Nephron (organoid): ENCODE results near the gene ACTR8.

Experiments
- H3K27ac Mint-ChIP-seq, 3 experiments: 2 replicates each; pipeline ENCODE4 v1.8.0; 2020; ENCODE audit warnings: mixed read lengths in 3 of 3, mild to moderate bottlenecking in 2 of 3, moderate library complexity in 1 of 3
- H3K27me3 Mint-ChIP-seq: 2 replicates; pipeline ENCODE4 v1.8.0; 2021; ENCODE audit warnings: low read depth, mild to moderate bottlenecking, moderate library complexity, mixed read lengths
- H3K36me3 Mint-ChIP-seq: 2 replicates; pipeline ENCODE4 v1.8.0; 2020; ENCODE audit warnings: low read depth, mixed read lengths
- H3K4me1 Mint-ChIP-seq: 2 replicates; pipeline ENCODE4 v1.8.0; 2020; ENCODE audit warnings: mixed read lengths
- H3K4me3 Mint-ChIP-seq, 3 experiments: 2 replicates each; pipeline ENCODE4 v1.8.0; 2020; ENCODE audit warnings: mild to moderate bottlenecking in 3 of 3, mixed read lengths in 3 of 3, moderate library complexity in 2 of 3
- H3K9me3 Mint-ChIP-seq: 2 replicates; pipeline ENCODE4 v1.8.0; 2020; ENCODE audit warnings: mixed read lengths
- TF ChIP-seq, protein P1 (sequence below), 3 experiments: fragments of 200-600 bp; sonication (generic); IDR thresholded peaks; one replicate each; pipeline ENCODE4 v1.5.0; 2021; ENCODE audit warnings: antibody characterized with exemption in 3 of 3; ENCODE audit not compliant: unreplicated experiment in 3 of 3

The ACTR8 gene

DNA sequence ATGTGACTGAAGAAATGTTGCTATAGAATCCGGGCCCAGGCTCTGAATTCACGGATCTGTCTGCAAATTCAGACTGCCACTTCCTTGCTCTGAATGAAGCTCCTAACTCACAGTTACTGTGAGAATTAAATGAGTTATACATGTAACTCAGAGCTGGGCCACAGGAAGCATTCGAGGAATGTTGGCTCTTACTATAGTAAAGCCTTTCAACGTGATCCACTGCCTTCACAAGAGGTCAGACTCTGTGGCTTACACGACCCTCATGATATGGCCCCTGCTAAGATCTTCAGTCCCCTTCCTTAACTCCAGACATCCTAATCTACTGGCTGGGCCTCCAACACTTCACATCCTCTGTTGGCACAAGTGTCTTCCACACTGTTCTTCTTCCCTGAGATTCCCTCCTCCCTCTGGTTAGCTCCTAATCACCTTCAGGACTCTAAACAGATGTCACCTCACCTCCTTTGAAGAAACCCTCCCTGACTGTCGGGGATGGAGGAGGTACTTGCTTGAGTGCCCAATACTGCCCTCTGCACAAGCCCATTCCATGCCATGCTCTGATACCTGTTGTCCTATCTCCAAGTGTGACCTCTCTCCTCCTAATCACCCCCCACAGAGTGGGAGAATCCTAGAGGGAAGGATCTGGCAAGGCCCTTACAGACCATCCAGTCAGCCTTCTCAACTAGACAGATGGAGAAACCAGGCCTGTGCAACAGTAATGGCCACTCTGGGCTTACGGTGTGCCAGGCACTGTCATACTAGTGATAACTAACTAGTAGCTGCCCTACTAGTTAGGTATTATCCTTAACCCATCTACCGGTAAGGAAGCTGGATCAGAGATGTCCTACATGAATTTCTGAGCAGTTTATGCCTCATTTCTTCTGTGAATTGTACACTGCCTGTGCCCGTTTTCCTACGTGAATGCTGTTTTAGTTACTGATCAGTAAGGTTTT lies 1.3 kb downstream of the ACTR8 start:
- TF ChIP-seq, protein P1, sequence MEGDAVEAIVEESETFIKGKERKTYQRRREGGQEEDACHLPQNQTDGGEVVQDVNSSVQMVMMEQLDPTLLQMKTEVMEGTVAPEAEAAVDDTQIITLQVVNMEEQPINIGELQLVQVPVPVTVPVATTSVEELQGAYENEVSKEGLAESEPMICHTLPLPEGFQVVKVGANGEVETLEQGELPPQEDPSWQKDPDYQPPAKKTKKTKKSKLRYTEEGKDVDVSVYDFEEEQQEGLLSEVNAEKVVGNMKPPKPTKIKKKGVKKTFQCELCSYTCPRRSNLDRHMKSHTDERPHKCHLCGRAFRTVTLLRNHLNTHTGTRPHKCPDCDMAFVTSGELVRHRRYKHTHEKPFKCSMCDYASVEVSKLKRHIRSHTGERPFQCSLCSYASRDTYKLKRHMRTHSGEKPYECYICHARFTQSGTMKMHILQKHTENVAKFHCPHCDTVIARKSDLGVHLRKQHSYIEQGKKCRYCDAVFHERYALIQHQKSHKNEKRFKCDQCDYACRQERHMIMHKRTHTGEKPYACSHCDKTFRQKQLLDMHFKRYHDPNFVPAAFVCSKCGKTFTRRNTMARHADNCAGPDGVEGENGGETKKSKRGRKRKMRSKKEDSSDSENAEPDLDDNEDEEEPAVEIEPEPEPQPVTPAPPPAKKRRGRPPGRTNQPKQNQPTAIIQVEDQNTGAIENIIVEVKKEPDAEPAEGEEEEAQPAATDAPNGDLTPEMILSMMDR (IDR thresholded peaks at IDR 0.05; ENCODE audit: unreplicated experiment in 3 of 3): no peak
- Mint-ChIP-seq H3K9me3 (no peaks in the 10 kb centered on the region), H3K36me3 (peaks cover 51% of the 10 kb centered on the region), H3K27me3 (no peaks in the 10 kb centered on the region), H3K4me1 (peaks cover 24% of the 10 kb centered on the region), H3K27ac (peak overlapping the region; percentile 90 to 98 (median 98)), H3K4me3 (peak overlapping the region; percentile 93 to 99 (median 96))

DNA sequence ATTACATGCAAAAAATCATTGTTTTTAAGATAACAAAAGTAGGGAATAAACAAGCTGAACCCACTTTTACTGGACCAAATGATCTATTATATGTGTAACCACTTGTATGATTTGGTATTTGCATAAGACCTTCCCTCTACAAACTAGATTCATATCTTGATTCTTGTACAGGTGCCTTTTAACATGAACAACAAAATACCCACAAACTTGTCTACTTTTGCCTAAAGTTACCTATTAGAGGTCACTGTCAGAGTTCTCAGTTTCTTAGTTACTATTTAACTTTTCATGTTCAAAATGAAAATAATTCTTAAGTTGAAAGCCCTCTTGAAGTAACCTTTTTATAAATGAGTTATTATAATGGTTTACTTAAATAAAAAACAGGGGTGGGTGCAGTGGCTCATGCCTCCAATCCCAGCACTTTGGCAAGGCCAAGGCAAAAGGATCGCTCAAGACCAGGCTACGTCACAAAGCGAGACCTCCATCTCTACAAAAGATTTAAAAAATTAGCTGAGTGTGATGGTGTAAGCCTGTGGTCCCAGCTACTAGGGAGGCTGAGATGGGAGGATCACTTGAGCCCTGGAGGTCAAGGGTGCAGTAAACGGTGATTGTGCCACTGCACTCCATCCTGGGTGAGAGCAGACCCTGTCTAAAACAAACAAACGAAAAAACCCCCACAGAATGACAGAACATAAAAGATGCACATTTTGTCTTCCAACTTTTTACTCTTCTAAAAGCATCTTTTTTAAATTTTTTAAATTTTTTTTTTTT lies 16.0 kb downstream of the ACTR8 start:
- H3K9me3 Mint-ChIP-seq: no peaks in the 10 kb centered on the region
- H3K4me3 Mint-ChIP-seq: no peak overlapping the region
- H3K27ac Mint-ChIP-seq: no peak overlapping the region
- no peaks in the 10 kb centered on the region for H3K4me1 Mint-ChIP-seq
- TF ChIP-seq, protein P1 (IDR thresholded peaks at IDR 0.05; ENCODE audit: unreplicated experiment in 3 of 3): no peak
- no peaks in the 10 kb centered on the region for H3K27me3 Mint-ChIP-seq
- peaks cover 78% of the 10 kb centered on the region for H3K36me3 Mint-ChIP-seq

DNA sequence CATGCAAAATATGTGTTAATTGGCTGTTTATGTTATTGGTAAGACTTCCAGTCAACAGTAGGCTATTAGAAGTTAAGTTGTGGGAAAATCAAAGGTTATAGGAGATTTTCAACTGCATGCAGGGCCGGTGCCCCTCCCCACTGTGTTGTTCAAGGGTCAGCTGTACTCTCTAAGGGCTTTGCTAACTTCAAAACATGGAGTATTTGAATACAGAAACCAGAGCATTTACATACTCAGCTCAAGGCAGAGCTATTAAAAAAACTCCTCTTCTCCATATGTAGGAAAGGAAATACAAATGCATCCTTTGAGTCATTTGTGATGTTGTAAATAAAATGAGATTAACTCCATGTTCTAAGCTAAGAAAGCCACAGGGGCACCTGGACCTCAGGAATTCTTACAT lies 18.8 kb downstream of the ACTR8 start:
- peak overlapping the region in 1 of 3 experiments; percentile 15 for H3K27ac Mint-ChIP-seq
- H3K27me3 Mint-ChIP-seq: no peaks in the 10 kb centered on the region
- peaks cover 71% of the 10 kb centered on the region for H3K36me3 Mint-ChIP-seq
- H3K4me3 Mint-ChIP-seq: no peak overlapping the region
- no peaks in the 10 kb centered on the region for H3K9me3 Mint-ChIP-seq
- TF ChIP-seq, protein P1 (IDR thresholded peaks at IDR 0.05; ENCODE audit: unreplicated experiment in 3 of 3): no peak
- H3K4me1 Mint-ChIP-seq: no peaks in the 10 kb centered on the region

DNA sequence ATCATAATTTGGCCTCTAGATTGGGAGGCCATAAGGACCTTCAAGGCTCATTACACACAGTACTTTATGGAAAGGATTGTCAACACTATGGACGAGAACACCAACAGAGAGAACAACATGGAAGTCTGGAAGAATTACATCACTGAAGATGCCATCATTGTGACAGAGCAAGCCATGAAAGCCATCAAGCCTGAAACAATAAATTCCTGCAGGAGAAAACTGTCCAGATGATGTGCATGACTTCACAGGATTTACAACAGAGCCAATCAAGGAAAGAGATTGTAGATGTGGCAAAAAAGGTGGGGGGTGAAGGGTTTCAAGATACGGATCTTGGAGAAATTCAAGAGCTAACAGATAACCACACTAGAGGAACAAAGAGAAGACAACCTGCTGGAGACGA lies 19.7 kb downstream of the ACTR8 start:
- no peaks in the 10 kb centered on the region for H3K4me1 Mint-ChIP-seq
- H3K27me3 Mint-ChIP-seq: no peaks in the 10 kb centered on the region
- TF ChIP-seq, protein P1 (IDR thresholded peaks at IDR 0.05; ENCODE audit: unreplicated experiment in 3 of 3): no peak
- no peaks in the 10 kb centered on the region for H3K9me3 Mint-ChIP-seq
- H3K27ac Mint-ChIP-seq: no peak overlapping the region
- H3K4me3 Mint-ChIP-seq: no peak overlapping the region
- H3K36me3 Mint-ChIP-seq: peaks cover 68% of the 10 kb centered on the region

DNA sequence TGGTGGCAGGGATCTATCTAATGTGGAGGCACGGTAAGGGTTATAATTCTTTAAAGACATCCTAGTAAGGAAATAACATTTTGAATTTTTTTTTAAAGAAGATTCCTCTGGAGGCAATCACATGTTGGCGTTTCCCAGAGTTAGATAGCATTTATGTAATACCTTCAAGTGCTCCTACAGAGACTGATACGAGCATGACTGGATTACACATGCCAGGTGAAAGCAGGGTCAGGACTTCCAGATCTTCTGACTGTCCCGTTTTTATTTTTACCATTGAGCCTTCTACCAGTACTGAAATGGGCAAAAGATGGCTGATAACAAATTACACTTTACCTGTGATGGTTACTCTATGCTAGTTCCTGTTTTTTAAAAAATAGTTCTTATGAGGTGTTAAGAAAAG lies 21.8 kb downstream of the ACTR8 start:
- Mint-ChIP-seq H3K27me3 (peaks cover 4% of the 10 kb centered on the region), H3K27ac (no peak overlapping the region), H3K4me3 (no peak overlapping the region), H3K4me1 (no peaks in the 10 kb centered on the region), H3K36me3 (peaks cover 58% of the 10 kb centered on the region), H3K9me3 (no peaks in the 10 kb centered on the region)
- TF ChIP-seq, protein P1 (IDR thresholded peaks at IDR 0.05; ENCODE audit: unreplicated experiment in 3 of 3): no peak
